Left forelimb (tissue), 1 donor: Measurements from ENCODE around the gene THSD7B.
"Not testable (repeated sequence)": the region's sequence is repeated elsewhere in the genome, so short reads cannot be mapped to it uniquely, and the experiment has no call there.

Source experiments
- DNase-seq: peaks from one replicate; pipeline ENCODE4 v3.0.0-alpha.2; 2018; ENCODE audit warnings: low spot score

Gene THSD7B

DNA sequence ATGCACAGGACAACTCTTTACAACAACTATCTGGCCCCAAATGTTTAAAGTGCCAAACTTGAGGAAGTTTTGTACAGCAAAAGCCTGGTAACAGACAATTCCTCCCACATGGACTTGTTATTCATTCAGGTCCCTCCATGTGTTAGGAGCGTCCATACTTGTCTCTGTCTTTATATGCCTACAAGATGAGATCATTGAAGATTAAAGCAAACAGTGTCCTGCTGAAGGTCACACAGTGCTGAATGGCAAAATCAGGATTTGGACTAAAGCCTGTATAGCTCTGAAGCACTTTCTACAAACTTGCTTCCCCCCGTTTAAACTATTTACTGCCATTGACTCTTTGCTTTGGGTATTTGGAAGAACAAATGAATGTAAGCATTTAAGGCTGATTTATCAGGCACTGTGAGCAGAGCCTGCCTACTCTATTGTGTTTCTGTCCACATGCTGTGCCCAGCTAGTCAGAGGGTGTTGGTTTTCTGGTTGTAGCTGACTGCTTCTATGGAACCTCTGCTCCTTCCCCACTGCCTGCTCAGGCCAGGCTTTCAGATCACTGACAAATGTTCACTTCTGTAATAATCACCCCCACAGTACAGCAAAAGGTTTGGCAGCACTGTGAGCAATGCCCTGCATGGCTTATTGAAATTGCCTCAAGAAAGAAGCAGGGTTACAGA lies 274.3 kb downstream of the THSD7B start:
- DNase-seq, result no peak

DNA sequence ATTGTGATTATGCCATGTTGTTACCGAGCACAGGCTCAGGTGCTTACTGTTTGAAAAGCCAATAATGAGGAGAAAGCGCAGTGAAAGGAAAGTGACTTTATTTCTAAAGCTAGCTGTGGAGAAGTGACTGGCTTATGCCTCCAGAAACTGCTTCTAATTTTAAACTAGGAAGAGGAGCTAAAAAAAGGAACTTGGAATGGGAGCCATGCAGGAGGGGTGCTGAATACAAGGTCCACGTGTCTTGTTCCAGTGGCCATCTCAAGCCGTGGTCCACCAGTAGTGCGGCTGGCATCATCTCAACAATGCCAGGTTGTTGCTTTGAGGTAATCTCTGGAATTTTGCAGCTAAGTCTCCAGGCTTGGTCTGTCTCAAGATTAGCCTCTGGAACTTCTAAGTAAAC lies 282.0 kb downstream of the THSD7B start:
- no peak for DNase-seq

DNA sequence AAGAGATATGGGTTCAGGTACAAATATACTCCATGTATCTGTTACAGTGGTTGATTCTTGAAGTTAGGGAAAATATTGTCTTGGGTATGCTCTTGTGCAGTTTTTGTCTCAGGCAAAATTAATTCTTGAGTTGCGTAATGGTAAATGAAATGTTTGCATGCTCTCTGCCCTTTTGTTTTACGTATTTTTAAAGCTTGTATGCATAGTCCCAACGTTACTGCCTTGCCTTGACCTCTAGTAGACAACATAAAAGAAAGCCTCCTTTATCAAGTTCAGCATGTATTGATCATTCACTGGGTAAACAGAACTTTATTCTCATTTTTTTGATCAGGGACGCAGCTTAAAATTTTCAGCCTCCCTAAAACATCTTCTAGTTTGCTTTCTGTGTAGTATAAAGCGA lies 283.1 kb downstream of the THSD7B start:
- no peak for DNase-seq

DNA sequence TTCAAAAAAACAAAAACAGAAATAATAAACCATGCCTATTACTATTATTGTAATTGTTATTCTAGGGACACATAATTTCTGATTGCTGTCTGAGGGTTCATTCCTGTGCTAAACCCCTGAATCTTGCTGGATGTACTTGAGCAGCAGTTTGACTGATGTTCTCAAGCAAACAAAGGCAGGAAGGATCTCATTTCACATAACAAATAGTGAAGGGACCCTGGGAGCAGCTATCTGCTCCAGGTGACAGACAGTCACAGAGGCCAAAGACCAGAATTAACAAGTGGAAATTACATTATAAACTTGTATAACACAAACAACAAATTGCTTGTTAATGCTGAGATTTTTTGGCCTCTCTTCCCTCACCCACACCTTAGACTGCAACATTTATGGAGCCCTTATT lies 284.2 kb downstream of the THSD7B start:
- no peak for DNase-seq

DNA sequence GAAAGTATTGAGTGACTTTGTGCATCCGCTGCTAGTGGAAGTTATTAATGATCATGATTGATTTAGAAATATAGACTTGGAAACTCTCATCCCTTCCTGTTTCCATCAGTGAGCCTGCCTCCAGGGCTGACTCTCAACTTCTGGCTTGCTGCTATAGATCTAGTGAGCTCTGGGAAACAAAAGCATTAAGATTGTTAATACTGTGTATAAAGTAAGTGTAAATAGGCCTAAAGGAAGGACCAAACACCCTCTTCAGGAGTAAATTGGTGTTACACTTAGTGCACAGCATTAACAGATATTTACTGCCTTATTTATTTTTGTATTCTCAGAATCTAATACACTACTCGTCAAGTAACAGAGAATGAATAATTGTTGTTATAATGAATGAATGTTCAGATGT lies 285.6 kb downstream of the THSD7B start:
- no peak for DNase-seq

DNA sequence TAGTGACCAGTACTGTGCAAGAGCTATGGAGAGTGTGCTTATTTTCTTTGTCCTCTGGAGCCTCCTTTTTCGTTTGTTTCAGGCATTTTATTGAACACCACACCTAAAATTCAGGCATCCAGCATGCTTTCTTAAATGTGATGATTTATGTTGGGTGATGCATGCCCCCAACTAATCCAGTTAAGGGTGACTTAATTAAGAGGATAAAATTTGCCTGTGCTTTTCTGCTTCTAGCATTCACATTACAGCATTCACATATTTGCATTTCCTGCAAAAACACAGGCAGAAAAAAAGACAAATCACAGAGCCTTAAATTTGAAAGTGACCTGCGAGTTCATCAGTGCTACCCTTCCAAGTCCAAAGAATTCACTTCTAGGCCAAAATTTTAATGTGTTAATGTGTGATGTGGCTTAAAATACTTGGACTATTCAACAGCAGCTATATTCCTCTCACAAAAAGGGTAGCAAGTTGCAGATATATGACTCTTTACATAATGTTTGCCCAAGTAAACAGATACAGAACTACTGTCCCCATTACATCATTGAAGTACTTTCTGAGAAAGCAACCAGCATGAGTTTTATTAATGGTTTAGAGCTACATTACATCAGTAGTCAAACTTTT lies 286.5 kb downstream of the THSD7B start:
- no peak for DNase-seq

DNA sequence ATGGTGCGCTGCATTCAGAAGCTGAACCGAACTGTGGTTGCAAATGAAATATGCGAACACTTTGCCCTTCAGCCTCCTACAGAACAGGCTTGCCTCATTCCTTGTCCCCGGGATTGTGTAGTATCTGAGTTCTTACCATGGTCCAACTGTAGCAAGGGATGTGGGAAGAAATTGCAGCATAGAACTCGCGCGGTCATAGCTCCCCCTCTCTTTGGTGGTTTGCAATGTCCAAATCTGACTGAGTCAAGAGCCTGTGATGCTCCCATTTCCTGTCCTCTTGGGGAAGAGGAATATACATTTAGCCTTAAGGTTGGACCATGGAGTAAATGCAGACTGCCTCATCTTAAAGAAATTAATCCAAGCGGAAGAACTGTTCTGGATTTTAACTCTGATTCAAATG lies 291.4 kb downstream of the THSD7B start:
- DNase-seq, result no peak

DNA sequence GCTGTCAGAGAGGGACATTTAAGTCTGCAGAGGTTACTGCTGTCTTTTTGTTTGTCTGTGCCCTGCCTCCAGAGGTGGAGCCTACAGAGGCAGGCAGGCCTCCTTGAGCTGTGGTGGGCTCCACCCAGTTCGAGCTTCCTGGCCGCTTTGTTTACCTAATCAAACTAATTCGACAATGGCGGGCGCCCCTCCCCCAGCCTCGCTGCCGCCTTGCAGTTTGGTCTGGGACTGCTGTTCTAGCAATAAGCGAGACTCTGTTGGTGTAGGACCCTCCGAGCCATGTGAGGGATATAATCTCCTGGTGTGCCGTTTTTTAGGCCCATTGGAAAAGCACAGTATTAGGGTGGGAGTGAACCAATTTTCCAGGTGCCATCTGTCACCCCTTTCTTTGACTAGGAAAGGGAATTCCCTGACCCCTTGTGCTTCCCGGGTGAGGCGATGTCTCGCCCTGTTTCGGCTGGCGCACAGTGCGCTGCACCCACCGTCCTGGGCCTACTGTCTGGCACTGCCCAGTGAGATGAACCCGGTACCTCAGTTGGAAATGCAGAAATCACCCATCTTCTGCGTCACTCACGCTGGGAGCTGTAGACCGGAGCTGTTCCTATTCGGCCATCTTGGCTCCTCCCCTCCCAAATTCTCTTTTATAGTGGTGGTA lies 310.9 kb downstream of the THSD7B start:
- not testable (repeated sequence) for DNase-seq

DNA sequence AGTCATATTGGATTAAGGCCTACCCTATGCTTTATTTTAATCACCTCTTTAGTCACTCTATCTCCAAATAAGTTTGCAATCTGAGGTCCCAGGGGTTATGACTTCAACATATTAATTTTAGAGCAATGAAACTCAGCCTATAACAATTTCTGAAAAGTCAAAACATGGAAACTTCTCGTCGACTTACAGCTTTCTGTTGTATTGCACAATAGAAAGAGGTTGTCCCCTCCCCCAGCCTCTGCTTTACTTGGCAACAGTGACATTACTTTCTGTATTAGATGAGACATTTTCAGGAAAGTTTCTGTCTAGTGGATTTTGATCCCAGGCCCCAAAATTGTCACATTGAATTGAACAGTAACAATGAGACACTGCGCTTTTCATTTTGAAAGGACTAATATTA lies 326.4 kb downstream of the THSD7B start:
- DNase-seq, result no peak

DNA sequence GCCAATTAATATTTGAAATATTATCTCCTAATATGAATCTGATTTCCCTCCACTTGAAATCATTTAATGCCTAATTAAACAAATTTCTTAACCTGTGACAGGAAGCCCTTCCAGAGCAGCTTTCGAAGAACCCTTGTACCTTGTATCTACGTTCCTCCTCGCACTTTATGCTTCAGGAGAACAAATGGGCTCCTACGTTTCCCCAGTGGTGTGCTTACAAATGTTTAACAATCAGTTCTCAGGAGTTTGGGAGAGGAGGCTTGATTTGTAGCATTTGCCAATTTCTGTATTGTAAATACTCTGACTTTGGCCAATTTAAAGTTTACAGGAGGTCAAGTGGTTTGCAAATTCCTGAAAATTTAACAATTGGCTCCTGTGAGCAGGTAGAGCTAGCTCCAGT lies 327.8 kb downstream of the THSD7B start:
- DNase-seq, result no peak

DNA sequence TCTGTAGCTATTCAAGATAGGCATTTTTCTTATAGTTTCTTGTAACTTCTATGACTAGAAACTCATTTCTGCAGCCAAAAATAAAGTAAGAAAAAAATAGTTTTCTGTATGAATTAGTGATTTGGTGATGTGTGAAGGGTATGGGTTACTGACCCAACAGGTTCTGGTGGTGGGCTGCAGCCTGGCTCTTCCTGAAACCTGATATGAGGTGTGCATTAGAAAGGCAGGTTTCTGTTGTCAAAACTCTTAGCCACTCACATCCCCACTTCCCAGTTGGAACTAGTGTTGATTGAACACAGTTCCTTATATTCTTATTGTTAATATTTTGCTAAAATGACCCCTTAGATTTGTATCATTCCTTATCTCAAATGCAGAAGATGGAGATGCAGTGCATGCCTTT lies 330.8 kb downstream of the THSD7B start:
- DNase-seq, result no peak

DNA sequence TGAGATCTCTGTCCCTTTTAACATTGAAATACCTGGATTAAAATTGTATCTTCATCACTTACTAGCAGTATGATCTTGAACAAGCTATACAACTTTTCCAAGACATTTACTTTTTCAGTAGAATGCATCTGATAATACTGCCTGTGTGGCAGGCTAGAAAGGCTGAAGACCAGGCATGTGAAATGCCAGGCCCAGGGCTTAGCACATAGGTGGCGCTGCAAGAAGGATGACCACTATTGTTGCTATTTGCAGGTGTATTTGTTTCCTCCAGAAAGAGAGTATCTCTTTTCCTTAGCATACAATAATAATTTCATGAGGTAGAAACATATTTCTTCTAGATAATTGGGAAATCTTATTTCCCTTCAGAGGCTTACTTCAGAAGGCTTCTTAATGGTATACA lies 331.3 kb downstream of the THSD7B start:
- DNase-seq, result no peak

DNA sequence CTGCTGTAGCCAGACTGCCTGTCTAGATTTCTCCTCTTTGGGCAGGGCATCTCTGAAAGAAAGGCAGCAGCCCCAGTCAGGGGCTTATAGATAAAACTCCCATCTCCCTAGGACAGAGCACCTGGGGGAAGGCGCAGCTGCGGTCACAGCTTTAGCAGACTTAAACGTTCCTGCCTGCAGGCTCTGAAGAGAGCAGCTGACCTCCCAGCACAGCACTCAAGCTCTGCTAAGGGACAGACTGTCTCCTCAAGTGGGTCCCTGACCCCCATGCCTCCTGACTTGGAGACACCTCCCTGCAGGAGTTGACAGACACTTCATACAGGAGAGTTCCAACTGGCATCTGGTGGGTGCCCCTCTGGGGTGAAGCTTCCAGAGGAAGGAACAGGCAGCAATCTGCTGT lies 336.5 kb downstream of the THSD7B start:
- DNase-seq, result not testable (repeated sequence)

DNA sequence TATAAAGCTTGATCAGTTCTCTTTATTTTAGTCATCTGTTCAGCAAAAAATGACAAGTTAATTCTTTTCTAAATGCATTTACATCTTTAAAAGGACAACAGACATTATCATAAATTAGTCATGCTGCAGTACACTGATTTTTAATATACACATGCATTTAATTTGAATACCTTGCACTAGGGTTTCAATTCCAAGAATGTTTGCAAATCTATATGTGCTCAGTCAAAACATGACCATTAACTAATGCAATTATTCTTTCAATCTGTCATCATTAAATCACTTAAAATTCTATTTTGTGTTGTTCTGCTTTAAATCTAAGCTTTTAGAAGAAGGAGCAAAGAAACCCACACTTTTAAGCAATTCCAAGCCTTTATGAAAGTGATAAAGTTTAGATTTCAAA lies 342.6 kb downstream of the THSD7B start:
- no peak for DNase-seq

DNA sequence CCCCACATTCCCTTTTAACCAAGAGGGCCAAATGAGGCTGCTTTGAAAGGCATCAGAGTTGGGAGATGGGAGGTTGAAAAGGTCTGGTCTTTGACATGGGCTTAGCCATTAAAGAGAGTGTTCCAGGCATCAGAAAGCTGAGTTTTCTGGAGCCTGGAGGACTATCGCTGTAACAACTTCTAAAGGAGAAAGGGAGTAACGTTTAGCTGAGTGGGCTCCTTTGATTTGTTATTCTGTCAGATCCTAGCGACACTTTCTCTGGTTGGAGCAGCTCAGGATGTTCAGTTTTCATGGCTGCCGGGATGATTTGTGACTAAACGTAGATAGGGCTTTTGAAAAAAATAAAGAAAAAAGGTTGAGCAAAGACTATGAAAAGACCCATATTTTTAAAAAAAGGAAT lies 346.6 kb downstream of the THSD7B start:
- no peak for DNase-seq

DNA sequence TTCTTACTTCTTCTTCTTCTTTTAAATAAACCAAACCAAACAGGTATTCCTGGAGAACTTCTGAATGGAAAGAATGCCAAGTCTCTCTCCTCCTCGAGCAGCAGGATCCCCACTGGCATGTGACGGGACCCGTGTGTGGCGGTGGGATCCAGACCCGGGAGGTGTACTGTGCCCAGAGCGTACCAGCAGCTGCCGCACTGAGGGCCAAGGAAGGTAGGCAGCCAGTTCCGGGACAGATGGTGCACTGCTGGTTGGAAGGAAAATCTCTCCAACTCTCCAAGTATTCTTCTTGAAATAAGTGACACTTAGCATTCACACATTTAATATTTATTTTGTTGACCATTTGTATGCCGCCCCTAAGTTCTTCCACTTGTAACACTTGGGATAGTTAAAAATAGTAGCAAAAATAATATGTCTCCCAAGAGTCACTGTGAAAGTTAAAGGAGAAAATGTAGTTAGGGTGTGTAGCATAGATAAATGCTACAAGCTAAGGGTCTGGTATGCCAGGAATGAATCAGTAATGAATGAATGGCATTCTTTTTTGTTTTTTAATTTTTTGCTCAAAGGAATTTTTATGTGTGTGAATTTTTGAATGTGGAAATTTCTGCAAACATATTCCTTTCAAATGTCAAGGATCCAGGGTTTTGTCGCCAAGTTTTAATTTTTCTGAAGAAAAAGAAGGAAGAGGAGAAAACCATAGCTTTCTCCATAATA lies 349.9 kb downstream of the THSD7B start:
- no peak for DNase-seq

DNA sequence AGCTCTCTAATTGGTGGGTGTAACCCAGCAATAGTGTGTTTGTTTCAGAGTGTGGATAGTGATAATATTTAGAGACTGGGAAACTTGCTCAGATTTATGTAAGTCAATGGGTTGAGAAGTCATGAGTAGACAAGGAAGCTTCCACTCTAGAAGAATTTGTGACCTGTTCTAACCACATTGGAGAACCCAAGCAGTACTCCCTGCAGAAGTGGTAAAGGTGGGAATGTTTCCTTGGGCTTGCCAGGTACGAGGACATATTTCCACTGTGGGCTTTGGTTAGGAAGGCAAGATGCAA lies 350.4 kb downstream of the THSD7B start:
- no peak for DNase-seq

DNA sequence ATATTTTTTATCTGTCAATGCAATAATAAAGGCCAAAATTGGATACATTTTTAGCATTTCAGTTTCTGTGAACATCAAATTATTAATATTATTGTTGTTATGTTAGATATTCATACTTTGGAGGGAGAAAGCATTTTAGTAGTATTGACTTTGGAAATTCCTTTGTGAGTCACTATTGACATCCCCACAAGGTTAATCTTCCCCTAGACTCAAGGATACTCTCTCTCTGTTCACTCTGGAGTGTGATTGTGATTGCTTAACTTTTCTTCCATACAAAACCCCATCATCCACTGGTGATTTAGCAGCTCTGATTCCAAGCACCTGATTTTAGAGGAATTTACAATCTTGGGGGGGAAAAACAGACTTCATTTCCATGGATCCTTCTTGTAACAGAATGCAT lies 352.0 kb downstream of the THSD7B start:
- DNase-seq, result no peak

DNA sequence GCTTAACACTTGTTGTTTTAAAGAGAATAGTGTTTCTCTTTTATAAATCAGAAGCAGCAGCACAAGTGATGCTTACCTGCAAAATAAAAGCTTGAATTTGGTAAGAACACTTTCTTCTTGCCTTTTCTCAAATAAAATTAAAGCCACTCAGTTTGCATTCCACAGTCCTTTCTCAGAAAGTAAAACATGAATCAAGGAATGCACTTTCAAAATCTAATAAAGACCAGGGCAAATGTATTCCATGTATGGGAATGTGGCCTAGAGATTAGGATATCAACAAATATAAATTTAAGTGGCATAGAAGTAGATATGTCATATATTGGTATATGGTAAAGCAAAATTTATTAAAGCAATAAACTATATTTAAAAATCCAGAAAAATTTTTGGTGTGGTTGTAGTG lies 352.8 kb downstream of the THSD7B start:
- DNase-seq, result no peak

DNA sequence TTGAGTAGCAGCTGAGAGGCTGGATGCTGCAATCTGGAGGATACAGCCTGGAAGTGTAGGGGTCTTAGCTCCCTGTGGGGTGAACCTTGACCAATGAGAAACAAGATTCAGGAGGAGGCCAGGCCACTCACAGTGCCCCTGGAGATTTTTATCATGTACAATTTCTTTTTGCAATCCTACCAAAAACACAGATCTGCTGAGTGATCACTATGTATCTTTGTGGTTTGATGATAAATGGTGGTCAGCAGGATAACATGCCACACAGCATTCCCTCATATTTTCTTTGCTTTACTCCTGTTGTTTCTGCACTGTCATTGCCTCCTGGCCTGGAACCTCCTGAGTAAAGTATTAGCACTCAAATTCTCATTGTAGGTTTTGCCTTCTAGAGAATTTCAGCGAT lies 357.9 kb downstream of the THSD7B start:
- DNase-seq, result no peak

DNA sequence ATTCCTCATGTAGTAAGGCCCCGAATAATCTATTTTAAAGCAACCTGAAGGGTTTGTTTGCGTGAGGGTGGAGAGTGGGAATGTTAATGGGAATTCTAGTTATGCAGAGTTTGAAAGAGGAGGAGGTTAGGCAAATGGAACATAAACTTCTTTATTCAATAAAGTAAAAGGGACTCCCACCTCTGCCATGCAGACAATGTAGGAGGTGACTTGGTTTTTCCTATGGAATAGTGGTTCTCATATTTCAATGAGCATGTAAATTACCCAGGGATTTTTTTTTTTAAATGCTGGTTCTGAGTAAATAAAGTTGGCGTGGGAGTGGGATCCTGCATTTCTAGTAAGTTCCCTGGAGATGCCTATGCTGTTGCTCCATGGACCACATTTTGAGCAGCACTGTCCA lies 367.9 kb downstream of the THSD7B start:
- DNase-seq, result no peak

DNA sequence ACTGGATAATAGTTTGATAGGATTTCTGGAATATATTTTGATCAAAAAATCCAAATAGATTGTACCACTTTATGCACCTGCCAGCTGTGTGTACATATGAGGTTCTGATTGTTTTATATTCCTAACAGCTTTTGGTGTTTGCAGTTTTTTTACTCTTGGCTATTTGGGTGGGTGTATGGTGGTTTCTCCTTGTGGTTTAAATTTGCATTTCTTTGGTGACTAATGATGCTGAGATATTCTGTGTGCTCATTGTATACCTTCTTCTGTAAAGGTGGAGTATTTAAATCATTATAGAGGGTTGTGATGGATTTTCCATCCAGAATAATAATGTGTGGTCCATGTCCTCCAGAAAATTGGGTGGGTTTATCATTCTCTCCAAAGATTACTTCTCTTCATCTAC lies 372.9 kb downstream of the THSD7B start:
- DNase-seq, result no peak

DNA sequence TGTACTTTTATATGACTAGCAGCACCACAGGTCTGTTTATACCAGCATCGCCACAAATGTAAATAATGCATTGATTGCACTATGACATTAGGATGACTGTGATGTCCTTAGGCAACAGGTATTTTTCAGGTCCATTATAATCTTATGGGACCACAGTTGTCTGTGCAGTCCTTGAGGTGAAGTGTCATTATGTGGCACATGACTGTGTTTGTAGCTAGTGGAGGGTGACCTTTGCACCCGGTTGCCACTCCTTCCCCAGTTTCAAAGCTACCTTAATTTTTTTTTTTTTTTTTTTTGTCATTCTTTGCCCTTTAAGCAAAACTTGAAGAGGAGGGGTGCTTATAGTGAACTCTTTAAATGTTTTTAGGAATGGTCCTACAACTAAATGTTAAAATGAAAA lies 386.4 kb downstream of the THSD7B start:
- no peak for DNase-seq
